GM12878 (cell line): ENCODE results near the gene IL22. TPM values are rescaled to one million over a fixed set of nuclear protein-coding genes. Genes with fewer than 3 reads are reported as not detected.

Experiments
- BMI1 ChIP-seq: fragments of 450-650 bp; IDR thresholded peaks from 2 replicates; pipeline ENCODE4 v1.6.1; 2016; ENCODE audit warnings: mild to moderate bottlenecking, moderate library complexity, borderline replicate concordance
- CHD4 ChIP-seq: fragments of 200-600 bp; sonication (generic); IDR thresholded peaks from 2 replicates; pipeline ENCODE4 v1.6.1; 2016; ENCODE audit warnings: mild to moderate bottlenecking
- EGR1 ChIP-seq, 2 experiments: IDR thresholded peaks; 1 replicate in 1 of 2; 2 replicates in 1 of 2; pipeline ENCODE4 v1.6.1; 2011 to 2012; ENCODE audit warnings: low read depth in 2 of 2, low read length in 2 of 2, borderline replicate concordance in 1 of 2, mild to moderate bottlenecking in 1 of 2, moderate library complexity in 1 of 2
- ESRRA ChIP-seq: IDR thresholded peaks from 2 replicates; pipeline ENCODE4 v1.6.1; 2012; ENCODE audit warnings: mild to moderate bottlenecking, low read length, improper control_type of control experiment
- FOXM1 ChIP-seq: IDR thresholded peaks from 2 replicates; pipeline ENCODE4 v1.6.1; 2012; ENCODE audit warnings: low read depth, mild to moderate bottlenecking, inconsistent platforms, low read length, moderate library complexity
- HDAC2 ChIP-seq: fragments of 200-600 bp; sonication (generic); IDR thresholded peaks from 2 replicates; pipeline ENCODE4 v1.6.1; 2017
- KAT2A ChIP-seq: conservative IDR thresholded peaks from 2 replicates; pipeline ENCODE4 v1.6.1; 2011; ENCODE audit warnings: low read depth, low read length; ENCODE audit not compliant: control insufficient read depth
- LARP7 ChIP-seq: fragments of 450-650 bp; IDR thresholded peaks from 2 replicates; pipeline ENCODE4 v1.6.1; 2017; ENCODE audit warnings: mild to moderate bottlenecking
- POLR2A ChIP-seq: IDR thresholded peaks from 2 replicates; pipeline ENCODE4 v1.6.1; 2011; ENCODE audit warnings: low read depth, mild to moderate bottlenecking, low read length
- RB1 ChIP-seq: fragments of 450-650 bp; formaldehyde crosslinking; IDR thresholded peaks from 2 replicates; pipeline ENCODE4 v1.6.1; 2017; ENCODE audit warnings: mild to moderate bottlenecking, borderline replicate concordance
- SREBF1 ChIP-seq: IDR thresholded peaks from 2 replicates; pipeline ENCODE4 v1.6.1; 2012; ENCODE audit warnings: mild to moderate bottlenecking, low read length
- ZBED1 ChIP-seq: IDR thresholded peaks from 2 replicates; pipeline ENCODE4 v1.6.1; 2016; ENCODE audit warnings: borderline replicate concordance
- ZNF274 ChIP-seq: IDR thresholded peaks from one replicate; pipeline ENCODE4 v1.8.0; 2011; ENCODE audit not compliant: insufficient read length, insufficient read depth
- ZSCAN29 ChIP-seq: fragments of 450-650 bp; IDR thresholded peaks from 2 replicates; pipeline ENCODE4 v1.6.1; 2017; ENCODE audit warnings: mild to moderate bottlenecking, moderate library complexity
- polyA plus RNA-seq, 11 experiments: library from polyadenylated mRNA; depleted of rRNA in 4 of 11; unstranded in 6 of 11; stranded (reverse) in 5 of 11; fragments of >200 nt; fragmentation: Nextera tagmentation in 4 of 11; fragmentation: Illumina TruSeq in 1 of 11; extraction: Ambion mirVana in 4 of 11; extraction: Trizol in 1 of 11; gene quantifications; 1 replicate in 1 of 11; 2 replicates in 10 of 11; pipeline versions ENCODE4 v1.2.1 to v1.2.3, GENCODE V29; 2011 to 2016; ENCODE audit warnings: inconsistent platforms in 2 of 11, missing spikeins in 2 of 11, low read depth in 1 of 11
- total RNA-seq, 4 experiments: library from RNA; depleted of rRNA in 3 of 4; stranded (reverse); fragments of >200 nt in 3 of 4; fragmentation: Illumina TruSeq in 1 of 4; extraction: Trizol in 1 of 4; gene quantifications; 2 replicates each; pipeline versions ENCODE4 v1.2.1 to v1.2.3, GENCODE V29; 2013 to 2021
- TF ChIP-seq, protein P1 (sequence below): fragments of 450-650 bp; IDR thresholded peaks from 2 replicates; pipeline ENCODE4 v1.6.1; 2017; ENCODE audit warnings: mild to moderate bottlenecking, low read depth, inconsistent platforms; ENCODE audit not compliant: poor library complexity, severe bottlenecking
- TF ChIP-seq, protein P2 (sequence below): IDR thresholded peaks from 2 replicates; pipeline ENCODE4 v1.6.1; 2012; ENCODE audit warnings: improper control_type of control experiment, low read depth, low read length; ENCODE audit not compliant: insufficient replicate concordance
- TF ChIP-seq, protein P3 (sequence below): fragments of 450-650 bp; formaldehyde crosslinking; IDR thresholded peaks from 2 replicates; pipeline ENCODE4 v1.5.0; 2022; ENCODE audit warnings: mild to moderate bottlenecking, missing genetic modification characterization
- TF ChIP-seq, protein P4 (sequence below): fragments of 450-650 bp; formaldehyde crosslinking; IDR thresholded peaks from 2 replicates; pipeline ENCODE4 v1.4.0; 2020; ENCODE audit warnings: mild to moderate bottlenecking, moderate library complexity

Gene IL22
- total and polyA plus RNA-seq, 10 of the 15 experiments (the other 5 are each of a cell fraction or from before 2014, with no cell fraction given), result not detected

DNA sequence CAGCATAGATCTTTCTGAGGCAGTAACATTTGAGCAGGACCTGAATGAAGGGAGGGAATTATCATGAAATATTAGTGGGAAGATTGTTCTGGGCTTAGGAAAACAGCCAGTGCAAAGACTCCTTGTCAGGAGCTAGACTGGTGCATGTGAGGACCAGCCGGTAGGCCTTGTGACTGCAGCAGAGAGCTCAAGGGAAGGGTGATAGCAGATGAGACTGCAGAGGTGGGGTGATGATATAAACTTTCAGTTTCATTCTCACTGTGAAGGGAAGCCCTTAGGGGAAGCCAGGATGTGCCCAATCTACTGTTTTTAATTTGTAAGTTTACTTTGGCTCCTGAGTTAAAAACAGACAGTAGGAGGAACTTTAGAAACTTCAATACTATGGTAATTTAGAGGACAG lies 12.4 kb downstream of the IL22 start (continued):
- TF ChIP-seq, protein P1, sequence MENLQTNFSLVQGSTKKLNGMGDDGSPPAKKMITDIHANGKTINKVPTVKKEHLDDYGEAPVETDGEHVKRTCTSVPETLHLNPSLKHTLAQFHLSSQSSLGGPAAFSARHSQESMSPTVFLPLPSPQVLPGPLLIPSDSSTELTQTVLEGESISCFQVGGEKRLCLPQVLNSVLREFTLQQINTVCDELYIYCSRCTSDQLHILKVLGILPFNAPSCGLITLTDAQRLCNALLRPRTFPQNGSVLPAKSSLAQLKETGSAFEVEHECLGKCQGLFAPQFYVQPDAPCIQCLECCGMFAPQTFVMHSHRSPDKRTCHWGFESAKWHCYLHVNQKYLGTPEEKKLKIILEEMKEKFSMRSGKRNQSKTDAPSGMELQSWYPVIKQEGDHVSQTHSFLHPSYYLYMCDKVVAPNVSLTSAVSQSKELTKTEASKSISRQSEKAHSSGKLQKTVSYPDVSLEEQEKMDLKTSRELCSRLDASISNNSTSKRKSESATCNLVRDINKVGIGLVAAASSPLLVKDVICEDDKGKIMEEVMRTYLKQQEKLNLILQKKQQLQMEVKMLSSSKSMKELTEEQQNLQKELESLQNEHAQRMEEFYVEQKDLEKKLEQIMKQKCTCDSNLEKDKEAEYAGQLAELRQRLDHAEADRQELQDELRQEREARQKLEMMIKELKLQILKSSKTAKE, result peak; percentile 58
- TF ChIP-seq POLR2A, result peak; percentile 52; the same call in 1 of the 2 replicates
- TF ChIP-seq, protein P2, sequence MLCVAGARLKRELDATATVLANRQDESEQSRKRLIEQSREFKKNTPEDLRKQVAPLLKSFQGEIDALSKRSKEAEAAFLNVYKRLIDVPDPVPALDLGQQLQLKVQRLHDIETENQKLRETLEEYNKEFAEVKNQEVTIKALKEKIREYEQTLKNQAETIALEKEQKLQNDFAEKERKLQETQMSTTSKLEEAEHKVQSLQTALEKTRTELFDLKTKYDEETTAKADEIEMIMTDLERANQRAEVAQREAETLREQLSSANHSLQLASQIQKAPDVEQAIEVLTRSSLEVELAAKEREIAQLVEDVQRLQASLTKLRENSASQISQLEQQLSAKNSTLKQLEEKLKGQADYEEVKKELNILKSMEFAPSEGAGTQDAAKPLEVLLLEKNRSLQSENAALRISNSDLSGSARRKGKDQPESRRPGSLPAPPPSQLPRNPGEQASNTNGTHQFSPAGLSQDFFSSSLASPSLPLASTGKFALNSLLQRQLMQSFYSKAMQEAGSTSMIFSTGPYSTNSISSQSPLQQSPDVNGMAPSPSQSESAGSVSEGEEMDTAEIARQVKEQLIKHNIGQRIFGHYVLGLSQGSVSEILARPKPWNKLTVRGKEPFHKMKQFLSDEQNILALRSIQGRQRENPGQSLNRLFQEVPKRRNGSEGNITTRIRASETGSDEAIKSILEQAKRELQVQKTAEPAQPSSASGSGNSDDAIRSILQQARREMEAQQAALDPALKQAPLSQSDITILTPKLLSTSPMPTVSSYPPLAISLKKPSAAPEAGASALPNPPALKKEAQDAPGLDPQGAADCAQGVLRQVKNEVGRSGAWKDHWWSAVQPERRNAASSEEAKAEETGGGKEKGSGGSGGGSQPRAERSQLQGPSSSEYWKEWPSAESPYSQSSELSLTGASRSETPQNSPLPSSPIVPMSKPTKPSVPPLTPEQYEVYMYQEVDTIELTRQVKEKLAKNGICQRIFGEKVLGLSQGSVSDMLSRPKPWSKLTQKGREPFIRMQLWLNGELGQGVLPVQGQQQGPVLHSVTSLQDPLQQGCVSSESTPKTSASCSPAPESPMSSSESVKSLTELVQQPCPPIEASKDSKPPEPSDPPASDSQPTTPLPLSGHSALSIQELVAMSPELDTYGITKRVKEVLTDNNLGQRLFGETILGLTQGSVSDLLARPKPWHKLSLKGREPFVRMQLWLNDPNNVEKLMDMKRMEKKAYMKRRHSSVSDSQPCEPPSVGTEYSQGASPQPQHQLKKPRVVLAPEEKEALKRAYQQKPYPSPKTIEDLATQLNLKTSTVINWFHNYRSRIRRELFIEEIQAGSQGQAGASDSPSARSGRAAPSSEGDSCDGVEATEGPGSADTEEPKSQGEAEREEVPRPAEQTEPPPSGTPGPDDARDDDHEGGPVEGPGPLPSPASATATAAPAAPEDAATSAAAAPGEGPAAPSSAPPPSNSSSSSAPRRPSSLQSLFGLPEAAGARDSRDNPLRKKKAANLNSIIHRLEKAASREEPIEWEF, result no peak
- no peak for TF ChIP-seq ESRRA
- no peak for TF ChIP-seq LARP7
- TF ChIP-seq ZSCAN29, result no peak
- TF ChIP-seq, protein P3, sequence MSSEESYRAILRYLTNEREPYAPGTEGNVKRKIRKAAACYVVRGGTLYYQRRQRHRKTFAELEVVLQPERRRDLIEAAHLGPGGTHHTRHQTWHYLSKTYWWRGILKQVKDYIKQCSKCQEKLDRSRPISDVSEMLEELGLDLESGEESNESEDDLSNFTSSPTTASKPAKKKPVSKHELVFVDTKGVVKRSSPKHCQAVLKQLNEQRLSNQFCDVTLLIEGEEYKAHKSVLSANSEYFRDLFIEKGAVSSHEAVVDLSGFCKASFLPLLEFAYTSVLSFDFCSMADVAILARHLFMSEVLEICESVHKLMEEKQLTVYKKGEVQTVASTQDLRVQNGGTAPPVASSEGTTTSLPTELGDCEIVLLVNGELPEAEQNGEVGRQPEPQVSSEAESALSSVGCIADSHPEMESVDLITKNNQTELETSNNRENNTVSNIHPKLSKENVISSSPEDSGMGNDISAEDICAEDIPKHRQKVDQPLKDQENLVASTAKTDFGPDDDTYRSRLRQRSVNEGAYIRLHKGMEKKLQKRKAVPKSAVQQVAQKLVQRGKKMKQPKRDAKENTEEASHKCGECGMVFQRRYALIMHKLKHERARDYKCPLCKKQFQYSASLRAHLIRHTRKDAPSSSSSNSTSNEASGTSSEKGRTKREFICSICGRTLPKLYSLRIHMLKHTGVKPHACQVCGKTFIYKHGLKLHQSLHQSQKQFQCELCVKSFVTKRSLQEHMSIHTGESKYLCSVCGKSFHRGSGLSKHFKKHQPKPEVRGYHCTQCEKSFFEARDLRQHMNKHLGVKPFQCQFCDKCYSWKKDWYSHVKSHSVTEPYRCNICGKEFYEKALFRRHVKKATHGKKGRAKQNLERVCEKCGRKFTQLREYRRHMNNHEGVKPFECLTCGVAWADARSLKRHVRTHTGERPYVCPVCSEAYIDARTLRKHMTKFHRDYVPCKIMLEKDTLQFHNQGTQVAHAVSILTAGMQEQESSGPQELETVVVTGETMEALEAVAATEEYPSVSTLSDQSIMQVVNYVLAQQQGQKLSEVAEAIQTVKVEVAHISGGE (CRISPR knock-in tag), result no peak
- no peak for TF ChIP-seq ZNF274
- no peak; the same call in 1 of the 2 replicates for TF ChIP-seq FOXM1
- TF ChIP-seq CHD4, result no peak
- TF ChIP-seq SREBF1, result no peak
- peak; percentile 44; the same call in 1 of the 2 replicates for TF ChIP-seq ZBED1
- TF ChIP-seq, protein P4, sequence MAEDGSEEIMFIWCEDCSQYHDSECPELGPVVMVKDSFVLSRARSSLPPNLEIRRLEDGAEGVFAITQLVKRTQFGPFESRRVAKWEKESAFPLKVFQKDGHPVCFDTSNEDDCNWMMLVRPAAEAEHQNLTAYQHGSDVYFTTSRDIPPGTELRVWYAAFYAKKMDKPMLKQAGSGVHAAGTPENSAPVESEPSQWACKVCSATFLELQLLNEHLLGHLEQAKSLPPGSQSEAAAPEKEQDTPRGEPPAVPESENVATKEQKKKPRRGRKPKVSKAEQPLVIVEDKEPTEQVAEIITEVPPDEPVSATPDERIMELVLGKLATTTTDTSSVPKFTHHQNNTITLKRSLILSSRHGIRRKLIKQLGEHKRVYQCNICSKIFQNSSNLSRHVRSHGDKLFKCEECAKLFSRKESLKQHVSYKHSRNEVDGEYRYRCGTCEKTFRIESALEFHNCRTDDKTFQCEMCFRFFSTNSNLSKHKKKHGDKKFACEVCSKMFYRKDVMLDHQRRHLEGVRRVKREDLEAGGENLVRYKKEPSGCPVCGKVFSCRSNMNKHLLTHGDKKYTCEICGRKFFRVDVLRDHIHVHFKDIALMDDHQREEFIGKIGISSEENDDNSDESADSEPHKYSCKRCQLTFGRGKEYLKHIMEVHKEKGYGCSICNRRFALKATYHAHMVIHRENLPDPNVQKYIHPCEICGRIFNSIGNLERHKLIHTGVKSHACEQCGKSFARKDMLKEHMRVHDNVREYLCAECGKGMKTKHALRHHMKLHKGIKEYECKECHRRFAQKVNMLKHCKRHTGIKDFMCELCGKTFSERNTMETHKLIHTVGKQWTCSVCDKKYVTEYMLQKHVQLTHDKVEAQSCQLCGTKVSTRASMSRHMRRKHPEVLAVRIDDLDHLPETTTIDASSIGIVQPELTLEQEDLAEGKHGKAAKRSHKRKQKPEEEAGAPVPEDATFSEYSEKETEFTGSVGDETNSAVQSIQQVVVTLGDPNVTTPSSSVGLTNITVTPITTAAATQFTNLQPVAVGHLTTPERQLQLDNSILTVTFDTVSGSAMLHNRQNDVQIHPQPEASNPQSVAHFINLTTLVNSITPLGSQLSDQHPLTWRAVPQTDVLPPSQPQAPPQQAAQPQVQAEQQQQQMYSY (CRISPR knock-in tag), result no peak
- no peak for TF ChIP-seq RB1
- no peak for TF ChIP-seq EGR1 (IDR thresholded peaks at IDR 0.05; ENCODE audit: borderline replicate concordance in 1 of 2, low read depth in 2 of 2, low read length in 2 of 2)
- TF ChIP-seq BMI1, result no peak
- TF ChIP-seq KAT2A, result no peak
- TF ChIP-seq HDAC2, result no peak
